Activated CD4-positive, alpha-beta T cell treated with anti-CD3 and anti-CD28 coated beads, Interleukin-2, amount 50 U/mL, for 16 hours (primary cell): ENCODE results near the gene TMEM200A.

Experiments used
- DNase-seq: peaks from one replicate; pipeline ENCODE4 v3.0.0-alpha.2; 2020

TMEM200A gene

DNA sequence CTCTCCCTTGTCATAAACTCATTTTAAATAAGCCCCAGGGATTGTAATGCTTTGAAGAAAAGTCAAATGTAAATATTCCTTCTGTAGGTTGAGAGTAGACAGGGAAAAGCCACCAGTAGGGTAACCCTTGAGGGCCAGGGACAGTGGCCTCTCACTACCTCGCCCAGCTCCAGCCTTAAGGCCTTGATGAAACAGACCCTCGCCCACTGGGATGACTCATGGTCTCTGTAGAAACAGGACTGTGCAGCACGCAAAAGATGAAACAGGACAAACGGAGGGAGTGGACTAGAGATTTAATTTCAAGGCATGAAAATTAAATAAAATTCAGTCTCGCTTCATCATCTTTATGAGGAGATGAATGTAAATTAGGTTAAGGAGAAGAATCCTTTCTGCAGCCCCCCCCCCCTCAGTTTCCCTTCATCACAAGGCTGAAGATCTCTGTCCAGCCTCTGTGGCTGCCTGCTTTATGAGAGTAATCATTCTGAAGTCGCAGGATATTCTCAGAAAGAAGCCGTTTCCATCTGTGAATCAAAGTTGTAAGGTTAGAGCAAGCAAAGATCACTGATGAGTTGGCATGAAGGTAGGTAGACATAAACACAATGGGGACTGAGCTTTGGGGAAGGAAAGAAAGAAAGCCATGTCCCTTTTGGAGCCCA, 60.4 kb downstream of the TMEM200A start:
- no peak for DNase-seq

DNA sequence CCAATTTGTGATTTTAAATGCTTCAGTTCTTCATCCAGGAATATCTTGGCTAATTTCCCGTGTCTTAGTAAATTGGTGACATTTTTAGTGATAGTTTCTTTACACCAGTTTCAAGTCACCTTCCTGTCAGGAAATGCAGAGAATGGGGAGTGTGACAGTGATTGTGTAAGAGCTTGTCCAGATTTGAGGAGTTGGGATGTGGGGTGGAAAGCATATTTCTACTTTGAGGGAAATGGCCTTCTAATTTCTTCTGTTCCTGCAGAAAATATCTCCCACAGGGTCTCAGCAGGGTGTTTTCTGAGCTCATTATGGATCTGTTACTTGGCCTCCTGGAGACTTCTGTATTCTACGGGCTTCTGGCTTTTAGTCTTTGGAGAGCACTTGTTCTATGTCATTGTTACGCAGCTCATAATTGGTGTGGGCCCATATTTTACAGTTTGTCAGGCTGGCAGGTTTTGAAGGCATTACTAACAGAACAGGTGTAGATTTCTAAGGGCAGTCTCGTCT, 65.6 kb downstream of the TMEM200A start:
- no peak for DNase-seq

DNA sequence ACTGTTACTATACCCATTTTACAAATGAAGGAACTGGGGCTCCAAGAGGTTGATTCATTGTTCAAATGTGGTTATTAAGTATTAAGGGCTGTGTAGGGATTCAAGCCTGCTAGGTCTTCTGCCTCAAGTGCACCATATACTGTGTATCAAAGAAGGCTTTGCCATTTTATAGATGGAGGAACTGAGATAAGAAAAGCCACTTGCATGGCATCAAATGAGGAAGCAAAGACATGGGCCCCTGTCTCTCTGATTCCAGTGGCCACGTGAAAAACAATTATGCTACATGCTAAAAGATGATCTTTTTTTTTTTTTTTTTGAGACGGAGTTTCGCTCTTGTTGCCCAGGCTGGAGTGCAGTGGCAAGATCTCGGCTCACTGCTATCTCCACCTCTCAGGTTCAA, 67.0 kb downstream of the TMEM200A start:
- no peak for DNase-seq

- DNase-seq, result no peak
Observed at GRCh38 chr6:130434174-130434873, 68.5 kb downstream of the TMEM200A start.

DNA sequence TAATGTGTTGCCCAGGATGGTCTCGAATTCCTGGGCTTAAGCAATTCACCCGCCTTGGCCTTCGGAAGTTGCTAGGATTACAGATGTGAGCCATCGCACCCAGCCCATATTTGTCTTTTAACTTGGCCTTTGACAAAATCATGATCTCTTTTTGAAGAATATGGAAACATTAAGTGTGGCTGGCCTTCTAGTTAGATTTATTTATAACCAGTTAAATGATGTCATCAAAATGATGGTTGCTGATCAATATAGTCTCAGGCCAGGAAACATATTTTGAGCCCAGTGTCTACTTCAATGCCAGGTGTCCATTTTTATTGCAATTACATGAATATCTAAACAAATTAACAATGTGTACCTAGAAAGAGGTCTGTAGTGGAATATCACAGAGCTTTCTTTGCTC, 69.4 kb downstream of the TMEM200A start:
- no peak for DNase-seq

DNA sequence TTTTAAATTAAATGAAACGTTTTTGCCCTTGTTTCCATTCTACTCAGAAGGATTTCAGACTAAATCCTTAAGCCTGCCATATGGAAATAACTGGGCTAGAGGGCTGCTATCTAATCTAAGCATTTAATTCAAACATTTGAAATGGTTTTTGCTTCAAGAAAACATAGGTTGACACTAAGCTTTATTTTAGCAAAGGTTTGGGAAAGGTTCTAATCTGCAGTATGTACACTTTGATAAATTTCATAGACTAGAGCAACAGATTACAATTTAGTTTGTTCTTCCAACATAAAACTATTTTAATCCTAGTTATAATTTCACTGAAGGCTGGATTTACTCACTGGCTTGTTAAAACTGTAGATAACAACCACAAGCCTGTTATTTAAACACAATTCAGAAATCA, 72.1 kb downstream of the TMEM200A start:
- DNase-seq, result no peak

DNA sequence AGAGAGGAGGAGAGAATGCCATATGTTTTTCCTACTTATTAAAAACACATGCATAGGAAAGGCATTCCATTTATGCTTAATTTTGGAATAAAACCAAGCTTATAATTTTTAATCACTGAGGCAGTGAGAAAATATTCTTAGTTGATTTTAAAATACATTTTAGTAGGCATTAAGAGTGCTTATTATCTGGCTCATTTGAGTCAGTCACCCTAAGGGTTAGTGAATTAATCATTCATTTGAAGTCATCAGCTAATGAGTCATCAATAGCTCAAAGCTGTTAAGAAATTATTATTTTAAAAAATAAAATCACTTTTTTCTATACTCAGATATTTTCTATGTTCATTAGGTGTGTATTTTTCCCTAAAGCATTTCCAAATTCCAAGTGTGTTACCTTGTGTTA, 81.6 kb downstream of the TMEM200A start:
- no peak for DNase-seq

- DNase-seq, result no peak
Observed at GRCh38 chr6:130452336-130452735, 86.5 kb downstream of the TMEM200A start.

DNA sequence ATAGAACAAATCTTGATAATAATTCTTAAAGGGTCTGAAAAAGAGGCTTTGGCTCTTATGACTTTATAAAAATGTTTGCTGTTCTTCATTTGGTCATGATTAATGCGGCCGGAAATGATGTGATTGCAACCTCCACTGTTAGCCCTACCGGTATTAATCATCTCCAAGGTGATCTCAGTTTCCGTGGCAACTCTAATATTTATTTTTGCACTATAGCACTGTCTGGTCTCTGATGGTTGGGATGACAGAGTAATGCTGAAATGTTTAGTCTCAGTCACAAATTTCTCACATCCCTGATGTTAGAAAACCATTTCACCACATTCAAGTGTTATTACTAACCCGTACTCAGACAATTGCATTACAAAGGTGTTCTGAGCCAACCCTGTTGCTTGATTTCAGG, 87.4 kb downstream of the TMEM200A start:
- DNase-seq, result peak; percentile 44

- no peak for DNase-seq
Observed at GRCh38 chr6:130457605-130458004, 91.8 kb downstream of the TMEM200A start.

DNA sequence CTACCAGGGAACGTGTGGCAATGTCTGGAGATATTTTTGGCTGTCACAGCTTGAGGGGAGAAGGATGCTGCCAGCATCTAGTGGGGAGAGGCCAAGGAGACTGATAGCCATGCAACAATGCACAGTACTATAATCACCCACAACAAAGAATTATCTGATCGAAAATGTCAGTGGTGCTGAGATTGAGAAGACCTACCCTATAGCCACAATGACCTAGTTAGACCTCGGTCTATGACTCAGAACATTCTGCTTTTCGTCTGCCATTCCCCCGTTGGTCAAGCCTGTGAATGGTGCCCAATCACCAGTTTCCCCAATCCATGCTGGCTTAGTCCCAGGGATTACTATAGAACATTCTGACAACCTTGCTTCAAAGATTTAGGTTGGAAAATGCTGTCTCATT, 93.5 kb downstream of the TMEM200A start:
- no peak for DNase-seq

GRCh38 chr6:130460934-130461333, 95.1 kb downstream of the TMEM200A start:
- DNase-seq, result no peak

- no peak for DNase-seq
Observed at GRCh38 chr6:130466052-130466747, 100.4 kb downstream of the TMEM200A start.

DNA sequence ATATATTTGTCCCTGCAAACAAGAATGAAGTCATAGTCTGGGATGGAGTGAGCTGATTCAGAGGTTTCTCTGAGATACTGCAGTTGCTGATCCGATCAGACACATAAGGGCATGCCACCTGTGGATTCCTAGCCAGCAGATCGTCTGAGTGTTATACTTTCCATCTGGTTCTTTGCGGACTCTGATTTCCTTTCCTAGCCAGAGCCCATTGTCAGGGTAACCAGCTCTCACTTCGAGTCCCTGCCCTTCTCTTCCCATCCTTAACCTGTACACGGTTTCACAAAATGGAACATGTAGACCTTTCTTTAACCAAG, 100.9 kb downstream of the TMEM200A start:
- no peak for DNase-seq

DNA sequence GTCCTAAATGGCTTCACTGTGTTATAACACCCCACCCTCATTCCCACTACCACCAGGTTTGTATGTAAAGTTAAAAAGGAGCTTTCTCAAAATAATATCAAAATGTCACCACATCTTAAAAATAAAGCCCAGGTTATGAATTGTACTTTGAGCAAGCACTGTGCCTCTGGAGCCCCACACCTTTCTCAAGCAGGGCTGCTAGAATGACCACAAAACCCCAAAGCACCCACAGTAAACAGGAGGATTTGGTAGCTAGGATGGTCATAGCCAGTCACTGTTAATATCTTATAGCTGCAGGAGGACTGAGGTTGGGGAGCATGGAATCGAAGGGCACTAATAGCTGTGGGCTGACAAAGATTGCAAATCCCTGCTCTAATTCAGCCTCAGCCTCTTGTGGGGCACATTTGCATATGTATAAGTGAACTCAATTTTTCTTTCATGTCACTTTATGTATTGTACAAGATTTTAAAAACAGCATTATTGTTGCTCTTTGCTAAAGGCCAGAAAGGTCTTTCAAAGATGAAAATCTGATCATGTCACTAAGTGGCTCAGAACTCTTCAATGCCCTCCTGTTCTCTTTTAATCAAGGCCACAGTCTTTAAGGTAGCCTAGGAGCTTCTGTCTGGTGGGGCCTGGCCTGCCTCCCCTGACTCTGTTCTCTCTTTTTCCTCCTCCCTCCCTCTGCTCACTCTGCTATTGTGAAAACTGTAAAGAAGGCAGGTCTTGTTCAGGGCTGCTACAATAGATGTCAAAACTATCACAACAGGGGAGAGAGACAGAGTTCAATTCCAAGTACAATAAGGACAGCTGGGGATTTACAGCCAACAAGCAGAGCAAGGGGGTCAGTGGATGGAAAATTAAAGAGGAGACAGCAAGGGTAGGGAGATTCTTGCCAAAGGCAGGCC, 101.6 kb downstream of the TMEM200A start:
- DNase-seq, result no peak

DNA sequence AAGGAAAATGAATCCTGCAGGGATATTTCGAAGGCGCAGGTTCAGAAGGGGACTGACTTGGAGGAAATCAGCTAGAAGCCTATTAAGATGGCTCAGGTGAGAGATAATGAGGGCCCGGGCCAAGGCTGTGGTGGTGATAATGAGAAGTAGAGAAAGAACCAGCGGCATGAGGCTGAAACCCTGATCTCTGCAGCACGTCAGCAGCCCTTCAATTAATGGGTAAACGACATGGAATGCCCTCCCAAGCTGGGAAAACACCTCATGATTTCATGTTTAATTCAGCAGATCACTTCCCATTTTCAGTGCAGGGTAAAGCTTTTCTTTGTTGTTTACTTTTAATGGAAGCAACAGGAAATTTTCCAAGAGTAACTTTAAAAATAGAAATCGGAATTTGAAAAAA, 104.9 kb downstream of the TMEM200A start:
- no peak for DNase-seq

GRCh38 chr6:130473886-130474285, 108.1 kb downstream of the TMEM200A start:
- DNase-seq, result peak; percentile 10

- DNase-seq, result no peak
Observed at GRCh38 chr6:130482645-130483390, 117.0 kb downstream of the TMEM200A start.

DNA sequence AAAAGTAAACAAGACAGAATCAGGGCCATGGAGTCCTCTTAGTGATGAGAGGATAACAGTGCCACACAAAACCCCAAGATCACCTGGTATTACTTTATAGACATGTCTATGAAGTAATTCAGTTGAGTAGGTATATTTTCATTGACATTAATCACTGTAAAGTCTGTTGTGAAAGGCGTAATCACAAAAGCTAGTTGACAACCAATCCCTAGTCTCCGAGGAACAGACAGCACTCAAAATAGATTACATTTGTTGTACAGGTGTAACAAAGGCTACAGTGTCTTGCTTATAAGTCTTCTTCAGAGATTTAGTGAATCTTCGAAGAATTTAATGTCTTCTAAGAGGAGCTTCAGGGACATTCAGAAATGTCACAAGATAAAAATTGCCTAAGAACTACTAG, 120.1 kb downstream of the TMEM200A start:
- no peak for DNase-seq

DNA sequence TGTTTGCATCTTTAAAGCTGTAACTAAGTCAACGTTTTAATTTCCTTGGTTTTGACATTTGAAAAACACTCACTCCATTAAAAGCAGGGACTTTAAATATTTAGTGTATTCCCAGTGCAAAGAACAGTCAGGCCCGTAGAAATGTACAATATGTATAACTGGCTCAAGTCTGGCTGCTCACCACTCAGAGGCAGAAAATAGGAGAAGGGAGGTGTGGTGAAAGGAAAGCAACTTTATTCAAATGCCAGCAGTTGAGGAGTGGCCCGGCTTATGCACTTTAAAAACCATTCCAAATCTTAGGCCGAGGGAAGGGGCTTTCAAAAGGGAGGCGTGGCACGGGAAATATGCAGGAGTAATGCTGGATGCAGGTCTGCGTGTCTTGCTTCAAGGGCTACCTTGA, 120.6 kb downstream of the TMEM200A start:
- DNase-seq, result no peak

DNA sequence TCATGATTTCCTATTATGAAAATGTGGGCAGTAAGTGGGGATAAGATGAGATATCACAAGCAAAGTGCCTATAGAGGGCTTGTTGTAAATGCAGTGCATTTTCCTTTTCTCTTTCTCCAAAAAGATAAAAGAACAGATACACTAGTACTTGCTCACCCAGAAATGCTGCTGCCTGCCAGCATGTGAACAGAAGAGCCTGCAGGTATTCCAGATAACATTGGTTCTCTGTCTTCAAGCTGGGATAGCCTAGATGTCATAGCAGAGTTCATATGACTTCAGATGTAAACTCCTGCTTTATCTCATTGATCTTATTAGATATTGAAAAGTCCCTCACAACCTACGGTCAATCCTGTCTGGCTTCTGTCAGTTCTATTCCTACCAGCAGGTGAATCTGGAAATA, 123.7 kb downstream of the TMEM200A start:
- DNase-seq, result no peak
